Nephron progenitor cell (in vitro differentiated cells): ENCODE measurements around the gene FLT4.

Experiments used
- DNase-seq: peaks from one replicate; pipeline ENCODE4 v3.0.0; 2021
- H3K27ac Mint-ChIP-seq: 2 replicates; pipeline ENCODE4 v1.8.0; 2021; ENCODE audit warnings: mild to moderate bottlenecking, moderate library complexity, mixed read lengths
- H3K27me3 Mint-ChIP-seq: 2 replicates; pipeline ENCODE4 v1.8.0; 2021; ENCODE audit warnings: mild to moderate bottlenecking, low read depth, mixed read lengths; ENCODE audit not compliant: poor library complexity
- H3K36me3 Mint-ChIP-seq: 2 replicates; pipeline ENCODE4 v1.8.0; 2021; ENCODE audit warnings: low read depth, mixed read lengths
- H3K4me1 Mint-ChIP-seq: 2 replicates; pipeline ENCODE4 v1.8.0; 2021; ENCODE audit warnings: mixed read lengths
- H3K4me3 Mint-ChIP-seq: 2 replicates; pipeline ENCODE4 v1.8.0; 2021; ENCODE audit warnings: mild to moderate bottlenecking, moderate library complexity, mixed read lengths
- H3K9me3 Mint-ChIP-seq: 2 replicates; pipeline ENCODE4 v1.8.0; 2021; ENCODE audit warnings: mild to moderate bottlenecking, moderate library complexity, mixed read lengths
- CTCF ChIP-seq: fragments of 200-600 bp; sonication (generic); IDR thresholded peaks from 2 replicates; pipeline ENCODE4 v1.5.0; 2021; ENCODE audit warnings: antibody characterized with exemption

FLT4 gene

GRCh38 chr5:180598316-180598701 is 51.1 kb downstream of the FLT4 start:
- Mint-ChIP-seq H3K27ac (no peak overlapping the region), H3K4me3 (no peak overlapping the region), H3K9me3 (no peaks in the 10 kb centered on the region), H3K36me3 (no peaks in the 10 kb centered on the region), H3K4me1 (peaks cover 28% of the 10 kb centered on the region), H3K27me3 (peaks cover 13% of the 10 kb centered on the region)
- no peak for TF ChIP-seq CTCF
- DNase-seq: no peak

GRCh38 chr5:180596668-180597231 is 52.6 kb downstream of the FLT4 start:
- H3K27ac Mint-ChIP-seq: no peak overlapping the region
- no peak for DNase-seq
- H3K4me1 Mint-ChIP-seq: peaks cover 29% of the 10 kb centered on the region
- H3K9me3 Mint-ChIP-seq: no peaks in the 10 kb centered on the region
- peaks cover 28% of the 10 kb centered on the region for H3K27me3 Mint-ChIP-seq
- H3K36me3 Mint-ChIP-seq: no peaks in the 10 kb centered on the region
- H3K4me3 Mint-ChIP-seq: no peak overlapping the region
- no peak for TF ChIP-seq CTCF

- no peak for DNase-seq
- Mint-ChIP-seq H3K9me3 (no peaks in the 10 kb centered on the region), H3K27ac (no peak overlapping the region), H3K27me3 (peaks cover 29% of the 10 kb centered on the region), H3K4me3 (no peak overlapping the region), H3K36me3 (no peaks in the 10 kb centered on the region), H3K4me1 (peaks cover 24% of the 10 kb centered on the region)
- no peak for TF ChIP-seq CTCF
Measured at GRCh38 chr5:180596115-180596667, 53.2 kb downstream of the FLT4 start.

- Mint-ChIP-seq H3K9me3 (no peaks in the 10 kb centered on the region), H3K27me3 (peaks cover 29% of the 10 kb centered on the region), H3K27ac (no peak overlapping the region), H3K4me3 (no peak overlapping the region), H3K4me1 (peaks cover 24% of the 10 kb centered on the region), H3K36me3 (no peaks in the 10 kb centered on the region)
- no peak for TF ChIP-seq CTCF
- no peak for DNase-seq
Measured at GRCh38 chr5:180595381-180596114, 53.9 kb downstream of the FLT4 start.

- TF ChIP-seq CTCF: no peak
- no peaks in the 10 kb centered on the region for H3K36me3 Mint-ChIP-seq
- H3K9me3 Mint-ChIP-seq: no peaks in the 10 kb centered on the region
- no peak overlapping the region for H3K4me3 Mint-ChIP-seq
- DNase-seq: no peak
- peaks cover 19% of the 10 kb centered on the region for H3K4me1 Mint-ChIP-seq
- H3K27ac Mint-ChIP-seq: no peak overlapping the region
- peaks cover 30% of the 10 kb centered on the region for H3K27me3 Mint-ChIP-seq
Measured at GRCh38 chr5:180595046-180595379, 54.4 kb downstream of the FLT4 start.
